Kidney (tissue), 14 donors: Measurements from ENCODE around the gene OS9. TPM values are rescaled to one million over a fixed set of nuclear protein-coding genes. Genes with fewer than 3 reads are reported as not detected.

ENCODE experiments used
- DNase-seq, 5 donors: peaks; one replicate each; pipeline ENCODE4 v3.0.0-alpha.2; 2013 to 2020
- FAIRE-seq: peaks from 2 replicates; lab custom pipeline; 2012; peaks lifted over from hg19 to GRCh38; lab: Jason Lieb, UNC
- H3K27ac ChIP-seq, 2 donors: one replicate each; pipeline ENCODE4 v1.7.0; 2013; ENCODE audit warnings: low read depth in 2 of 2, low read length in 2 of 2, inconsistent platforms in 1 of 2
- H3K27me3 ChIP-seq: one replicate; pipeline ENCODE4 v1.7.1; 2013; ENCODE audit warnings: low read length, inconsistent platforms; ENCODE audit not compliant: control insufficient read depth, insufficient read depth
- H3K36me3 ChIP-seq, 3 donors: one replicate each; pipeline versions ENCODE4 v1.7.0 to v1.7.1; 2013; ENCODE audit warnings: low read length in 3 of 3, control low read depth in 1 of 3, inconsistent platforms in 1 of 3; ENCODE audit not compliant: insufficient read depth in 3 of 3, control insufficient read depth in 2 of 3
- H3K4me1 ChIP-seq, 3 donors: one replicate each; pipeline versions ENCODE4 v1.7.0 to v1.7.1; 2013; ENCODE audit warnings: low read length in 3 of 3, inconsistent platforms in 1 of 3, low read depth in 1 of 3; ENCODE audit not compliant: control insufficient read depth in 2 of 3, insufficient read depth in 2 of 3
- H3K4me3 ChIP-seq, 3 donors: one replicate each; pipeline versions ENCODE4 v1.7.0 to v1.8.1; 2013; ENCODE audit warnings: low read length in 3 of 3, control low read depth in 1 of 3, inconsistent platforms in 1 of 3
- H3K9ac ChIP-seq, 3 donors: one replicate each; pipeline versions ENCODE4 v1.7.0 to v1.7.1; 2013; ENCODE audit warnings: low read length in 3 of 3, control low read depth in 1 of 3, inconsistent platforms in 1 of 3
- H3K9me3 ChIP-seq, 3 donors: one replicate each; pipeline versions ENCODE4 v1.7.0 to v1.7.1; 2013; ENCODE audit warnings: low read length in 3 of 3, control low read depth in 1 of 3, inconsistent platforms in 1 of 3; ENCODE audit not compliant: control insufficient read depth in 2 of 3, insufficient read depth in 1 of 3
- CTCF ChIP-seq: IDR thresholded peaks from 3 replicates; pipeline ENCODE4 v1.5.1; 2012; ENCODE audit warnings: mild to moderate bottlenecking, moderate library complexity, borderline replicate concordance; ENCODE audit not compliant: insufficient read depth; ENCODE audit errors: extremely low read depth
- intact Hi-C: fragments of 100-400 bp; cut with DNase I; formaldehyde crosslinking; loops from one replicate; pipeline ENCODE4 v1.11.1; 2022
- polyA plus RNA-seq: library from polyadenylated mRNA; stranded (reverse); fragments of 350-450 nt; fragmentation: Illumina TruSeq; extraction: RNeasy Lipid Tissue Mini Kit (QIAGEN cat#74804); gene quantifications from one replicate; pipeline ENCODE4 v1.2.3, GENCODE V29; 2014; ENCODE audit warnings: low read depth, low replicate concordance; ENCODE audit not compliant: insufficient read depth
- total RNA-seq: library from RNA; stranded (reverse); fragmentation: NEBNext Ultra II Directional; extraction: Animal tissue kit (Norgen Biotek cat#: 25700); gene quantifications from one replicate; pipeline ENCODE4 v1.2.1, GENCODE V29; 2021
- donor health status: control.
- donor health status: control.
- donor health status: control.
- donor health status: control.
- donor health status: control.
- donor health status: DM: yes; HTN: yes; CAD: no.
- donor health status: Normal renal cell carcinoma (clear cell type).

The OS9 gene
- total and polyA plus RNA-seq, 2 donors from 2014 or later, result 256 to 325 TPM

- Histone ChIP-seq H3K4me3 (peak overlapping the region in 1 of 3 donors; percentile 20), H3K4me1 (peaks cover 0 to 30% (median 17%) of the 10 kb centered on the region in 3 donors), H3K27me3 (peaks cover 30% of the 10 kb centered on the region), H3K36me3 (peaks cover 0 to 5% (median 0%) of the 10 kb centered on the region in 3 donors), H3K9me3 (no peaks in the 10 kb centered on the region), H3K27ac (no peak overlapping the region), H3K9ac (no peak overlapping the region)
- intact Hi-C loops, result no loop called here
- TF ChIP-seq CTCF, result no peak
- DNase-seq (no peak), FAIRE-seq (no peak)
These were observed 73.4 kb downstream of the OS9 start for GRCh38 chr12:57767305-57767698.

GRCh38 chr12:57767876-57768275 lies 73.9 kb downstream of the OS9 start:
- Histone ChIP-seq H3K27ac (no peak overlapping the region), H3K27me3 (peaks cover 30% of the 10 kb centered on the region), H3K4me3 (no peak overlapping the region), H3K4me1 (peaks cover 0 to 30% (median 17%) of the 10 kb centered on the region in 3 donors), H3K36me3 (no peaks in the 10 kb centered on the region), H3K9ac (no peak overlapping the region), H3K9me3 (no peaks in the 10 kb centered on the region)
- DNase-seq (no peak), FAIRE-seq (no peak)
- TF ChIP-seq CTCF, result no peak
- intact Hi-C loops, result no loop called here

GRCh38 chr12:57769594-57769993 lies 75.7 kb downstream of the OS9 start:
- peaks cover 19% of the 10 kb centered on the region for H3K27me3 ChIP-seq
- no peak for TF ChIP-seq CTCF
- DNase-seq (no peak), FAIRE-seq (no peak)
- H3K4me1 ChIP-seq, result peaks cover 0 to 27% (median 12%) of the 10 kb centered on the region in 3 donors
- intact Hi-C loops, result no loop called here
- H3K36me3 ChIP-seq, result no peaks in the 10 kb centered on the region
- no peak overlapping the region for H3K4me3 ChIP-seq
- no peaks in the 10 kb centered on the region for H3K9me3 ChIP-seq
- no peak overlapping the region for H3K27ac ChIP-seq
- H3K9ac ChIP-seq, result no peak overlapping the region

GRCh38 chr12:57770734-57771133 lies 76.8 kb downstream of the OS9 start:
- Histone ChIP-seq H3K4me3 (peak overlapping the region in 2 of 3 donors; percentile 17 to 95), H3K9ac (peak overlapping the region in 1 of 3 donors; percentile 83), H3K36me3 (peaks cover 0 to 1% (median 0%) of the 10 kb centered on the region in 3 donors), H3K9me3 (no peaks in the 10 kb centered on the region), H3K27me3 (peaks cover 12% of the 10 kb centered on the region), H3K4me1 (peaks cover 0 to 18% (median 7%) of the 10 kb centered on the region in 3 donors), H3K27ac (peak overlapping the region in 1 of 2 donors; percentile 96)
- no peak for FAIRE-seq
- TF ChIP-seq CTCF, result no peak
- DNase-seq, result no peak
- intact Hi-C loops, result no loop called here
